WTC11 (cell line): Measurements from ENCODE around the gene GDPGP1. TPM values are rescaled to one million over a fixed set of nuclear protein-coding genes. Genes with fewer than 3 reads are reported as not detected.

Experiments used
- ATAC-seq: fragments of 200-7000 bp; cut with Tn5 transposase; 2 replicates; pipeline ENCODE4 v1.10.0; 2021; ENCODE audit warnings: mild to moderate bottlenecking, moderate library complexity
- Bru-seq: library from RNA; stranded (reverse); fragments of 400-500 nt; gene quantifications from one replicate; lab custom pipeline; 2021; lab: Mats Ljungman, UMichigan
- CTCF ChIA-PET: fragments of 300-600 bp; sonication (Branson Sonifier 250); formaldehyde crosslinking; loops from one replicate; lab custom pipeline; 2021; ENCODE audit warnings: antibody characterized with exemption; lab: Charles Lee
- POLR2A ChIA-PET: fragments of 350-600 bp; sonication (Branson Sonifier 250); formaldehyde crosslinking; loops from one replicate; lab custom pipeline; 2021; ENCODE audit warnings: antibody characterized with exemption; lab: Charles Lee
- DNase-seq: peaks from one replicate; pipeline ENCODE4 v3.0.0; 2021; ENCODE audit warnings: low spot score
- H3K27ac Mint-ChIP-seq: 2 replicates; pipeline ENCODE4 v1.8.0; 2021; ENCODE audit warnings: mixed read lengths
- H3K27me3 Mint-ChIP-seq: 2 replicates; pipeline ENCODE4 v1.8.0; 2021; ENCODE audit warnings: low read depth, mild to moderate bottlenecking, moderate library complexity, mixed read lengths
- H3K36me3 Mint-ChIP-seq: 2 replicates; pipeline ENCODE4 v1.8.0; 2021; ENCODE audit warnings: mixed read lengths
- H3K4me1 Mint-ChIP-seq: 2 replicates; pipeline ENCODE4 v1.8.0; 2022; ENCODE audit warnings: mixed read lengths
- H3K4me3 Mint-ChIP-seq: 2 replicates; pipeline ENCODE4 v1.8.0; 2021; ENCODE audit warnings: mild to moderate bottlenecking, moderate library complexity, mixed read lengths
- H3K9me3 Mint-ChIP-seq: 2 replicates; pipeline ENCODE4 v1.8.0; 2021; ENCODE audit warnings: mixed read lengths
- CREM ChIP-seq: sonication (generic); formaldehyde crosslinking; IDR thresholded peaks from 2 replicates; pipeline ENCODE4 v1.8.1; 2022; ENCODE audit warnings: mild to moderate bottlenecking, missing genetic modification reagents, moderate library complexity
- CTCF ChIP-seq: fragments of 200-600 bp; IDR thresholded peaks from 2 replicates; pipeline ENCODE4 v1.8.0; 2022; ENCODE audit warnings: antibody characterized with exemption
- E2F1 ChIP-seq: sonication (generic); formaldehyde crosslinking; IDR thresholded peaks from 2 replicates; pipeline ENCODE4 v1.8.0; 2022; ENCODE audit warnings: mild to moderate bottlenecking, missing genetic modification reagents
- EMX1 ChIP-seq: fragments of 250-450 bp; sonication (Bioruptor Pico); IDR thresholded peaks from 2 replicates; pipeline ENCODE4 v1.8.0; 2021; ENCODE audit warnings: mild to moderate bottlenecking
- ETV6 ChIP-seq: sonication (generic); formaldehyde crosslinking; IDR thresholded peaks from 2 replicates; pipeline ENCODE4 v1.8.1; 2022; ENCODE audit warnings: mild to moderate bottlenecking, missing genetic modification reagents
- FOXK1 ChIP-seq: sonication (generic); formaldehyde crosslinking; IDR thresholded peaks from 2 replicates; pipeline ENCODE4 v1.8.0; 2022; ENCODE audit warnings: mild to moderate bottlenecking, moderate library complexity, missing genetic modification reagents
- FOXP1 ChIP-seq: sonication (generic); formaldehyde crosslinking; IDR thresholded peaks from 2 replicates; pipeline ENCODE4 v1.8.0; 2022; ENCODE audit warnings: missing genetic modification reagents, mild to moderate bottlenecking, moderate library complexity, borderline replicate concordance
- GTF2I ChIP-seq: fragments of 250-450 bp; sonication (Bioruptor Pico); conservative IDR thresholded peaks from 2 replicates; pipeline ENCODE4 v1.4.0; 2021; ENCODE audit warnings: mild to moderate bottlenecking
- JAZF1 ChIP-seq: fragments of 250-450 bp; sonication (Bioruptor Pico); IDR thresholded peaks from 2 replicates; pipeline ENCODE4 v1.9.0; 2021; ENCODE audit warnings: moderate library complexity, mild to moderate bottlenecking, inconsistent platforms
- JUN ChIP-seq: sonication (generic); formaldehyde crosslinking; IDR thresholded peaks from 2 replicates; pipeline ENCODE4 v1.8.0; 2023; ENCODE audit warnings: mild to moderate bottlenecking, missing genetic modification reagents
- MLX ChIP-seq: sonication (generic); formaldehyde crosslinking; IDR thresholded peaks from 2 replicates; pipeline ENCODE4 v1.8.1; 2023; ENCODE audit warnings: mild to moderate bottlenecking, missing genetic modification reagents, moderate library complexity
- MXD4 ChIP-seq: fragments of 250-450 bp; sonication (Bioruptor Pico); IDR thresholded peaks from 2 replicates; pipeline ENCODE4 v1.8.0; 2021; ENCODE audit warnings: mild to moderate bottlenecking, moderate library complexity, borderline replicate concordance
- NFATC4 ChIP-seq: fragments of 250-450 bp; sonication (Bioruptor Pico); IDR thresholded peaks from 2 replicates; pipeline ENCODE4 v1.9.0; 2021; ENCODE audit warnings: mild to moderate bottlenecking
- NFYB ChIP-seq: sonication (generic); formaldehyde crosslinking; conservative IDR thresholded peaks from 2 replicates; pipeline ENCODE4 v1.8.0; 2022; ENCODE audit warnings: low read depth, missing genetic modification reagents
- OVOL2 ChIP-seq: fragments of 250-450 bp; sonication (Bioruptor Pico); IDR thresholded peaks from 2 replicates; pipeline ENCODE4 v1.9.0; 2021; ENCODE audit warnings: mild to moderate bottlenecking, borderline replicate concordance
- RORB ChIP-seq: fragments of 250-450 bp; sonication (Bioruptor Pico); IDR thresholded peaks from 2 replicates; pipeline ENCODE4 v1.9.0; 2021; ENCODE audit warnings: mild to moderate bottlenecking
- SP1 ChIP-seq: sonication (generic); formaldehyde crosslinking; conservative IDR thresholded peaks from 2 replicates; pipeline ENCODE4 v1.8.1; 2022; ENCODE audit warnings: missing genetic modification reagents
- TEAD1 ChIP-seq: sonication (generic); formaldehyde crosslinking; IDR thresholded peaks from 2 replicates; pipeline ENCODE4 v1.8.0; 2022; ENCODE audit warnings: mild to moderate bottlenecking, missing genetic modification reagents
- ZBTB21 ChIP-seq: sonication (generic); formaldehyde crosslinking; IDR thresholded peaks from 2 replicates; pipeline ENCODE4 v1.8.1; 2023; ENCODE audit warnings: mild to moderate bottlenecking, missing genetic modification reagents, borderline replicate concordance
- ZNF121 ChIP-seq: sonication (generic); formaldehyde crosslinking; IDR thresholded peaks from 2 replicates; pipeline ENCODE4 v1.8.0; 2023; ENCODE audit warnings: missing genetic modification reagents
- ZNF219 ChIP-seq: sonication (generic); formaldehyde crosslinking; IDR thresholded peaks from 2 replicates; pipeline ENCODE4 v1.8.0; 2023; ENCODE audit warnings: missing genetic modification reagents, mild to moderate bottlenecking, borderline replicate concordance
- ZNF512 ChIP-seq: sonication (generic); formaldehyde crosslinking; IDR thresholded peaks from 2 replicates; pipeline ENCODE4 v1.8.1; 2022; ENCODE audit warnings: missing genetic modification reagents, borderline replicate concordance
- long read RNA-seq, 3 experiments: library from RNA in 1 of 3; library from capped mRNA in 1 of 3; library from polyadenylated mRNA in 1 of 3; unstranded in 2 of 3; stranded (forward) in 1 of 3; transcript quantifications; one replicate each; pipeline ENCODE4 v2.0.0, GENCODE V29; 2021
- total RNA-seq: library from RNA; stranded (reverse); gene quantifications from 3 replicates; pipeline ENCODE4 v1.2.3, GENCODE V29; 2021
- TF ChIP-seq, protein P1 (sequence below): sonication (generic); formaldehyde crosslinking; IDR thresholded peaks from 2 replicates; pipeline ENCODE4 v1.8.1; 2022; ENCODE audit warnings: low read depth, mild to moderate bottlenecking, moderate library complexity, missing genetic modification reagents, borderline replicate concordance
- TF ChIP-seq, protein P2 (sequence below): sonication (generic); formaldehyde crosslinking; conservative IDR thresholded peaks from 2 replicates; pipeline ENCODE4 v1.8.1; 2023; ENCODE audit warnings: mild to moderate bottlenecking, low read depth, missing genetic modification reagents, moderate library complexity

Gene GDPGP1
- 2.6 to 6.7 TPM (median 5.3 TPM) in 3 replicates for total RNA-seq
- percentile 53 among the genes with signal in this experiment for Bru-seq, nascent RNA
- long read RNA-seq, experiment 1, partial matches to known transcripts = 0 of 1 reads
- long read RNA-seq, experiment 1, other reads (novel, unspliced or antisense) = 0 of 1 reads
- long read RNA-seq, experiment 2 = 0 reads
- long read RNA-seq, experiment 3, partial matches to known transcripts = 0 of 1 reads
- long read RNA-seq, experiment 3, other reads (novel, unspliced or antisense) = 0 of 1 reads

- peak within 1 kb of the TSS; percentile 25 for H3K27ac Mint-ChIP-seq
- TF ChIP-seq, protein P1, sequence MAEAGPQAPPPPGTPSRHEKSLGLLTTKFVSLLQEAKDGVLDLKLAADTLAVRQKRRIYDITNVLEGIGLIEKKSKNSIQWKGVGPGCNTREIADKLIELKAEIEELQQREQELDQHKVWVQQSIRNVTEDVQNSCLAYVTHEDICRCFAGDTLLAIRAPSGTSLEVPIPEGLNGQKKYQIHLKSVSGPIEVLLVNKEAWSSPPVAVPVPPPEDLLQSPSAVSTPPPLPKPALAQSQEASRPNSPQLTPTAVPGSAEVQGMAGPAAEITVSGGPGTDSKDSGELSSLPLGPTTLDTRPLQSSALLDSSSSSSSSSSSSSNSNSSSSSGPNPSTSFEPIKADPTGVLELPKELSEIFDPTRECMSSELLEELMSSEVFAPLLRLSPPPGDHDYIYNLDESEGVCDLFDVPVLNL = no peak
- TF ChIP-seq E2F1 (CRISPR knock-in tag) (no peak), ZNF512 (no peak), ZNF219 (CRISPR knock-in tag) (no peak), GTF2I (CRISPR knock-in tag) (no peak), MXD4 (CRISPR knock-in tag) (no peak), EMX1 (no peak), TEAD1 (CRISPR knock-in tag) (no peak), NFATC4 (no peak), NFYB (CRISPR knock-in tag) (no peak), RORB (CRISPR knock-in tag) (no peak), JUN (CRISPR knock-in tag) (no peak), OVOL2 (CRISPR knock-in tag) (no peak), CREM (CRISPR knock-in tag) (0 out of 2 replicates have a peak, but pooled peaks have one; percentile 70), FOXK1 (CRISPR knock-in tag) (0 out of 2 replicates have a peak, but pooled peaks have one; percentile 32), JAZF1 (no peak), MLX (CRISPR knock-in tag) (no peak), ZBTB21 (CRISPR knock-in tag) (no peak), ZNF121 (CRISPR knock-in tag) (no peak), CTCF (no peak), SP1 (CRISPR knock-in tag) (peak; percentile 92), ETV6 (CRISPR knock-in tag) (no peak), FOXP1 (CRISPR knock-in tag) (0 out of 2 replicates have a peak, but pooled peaks have one; percentile 42)
- TF ChIP-seq, protein P2, sequence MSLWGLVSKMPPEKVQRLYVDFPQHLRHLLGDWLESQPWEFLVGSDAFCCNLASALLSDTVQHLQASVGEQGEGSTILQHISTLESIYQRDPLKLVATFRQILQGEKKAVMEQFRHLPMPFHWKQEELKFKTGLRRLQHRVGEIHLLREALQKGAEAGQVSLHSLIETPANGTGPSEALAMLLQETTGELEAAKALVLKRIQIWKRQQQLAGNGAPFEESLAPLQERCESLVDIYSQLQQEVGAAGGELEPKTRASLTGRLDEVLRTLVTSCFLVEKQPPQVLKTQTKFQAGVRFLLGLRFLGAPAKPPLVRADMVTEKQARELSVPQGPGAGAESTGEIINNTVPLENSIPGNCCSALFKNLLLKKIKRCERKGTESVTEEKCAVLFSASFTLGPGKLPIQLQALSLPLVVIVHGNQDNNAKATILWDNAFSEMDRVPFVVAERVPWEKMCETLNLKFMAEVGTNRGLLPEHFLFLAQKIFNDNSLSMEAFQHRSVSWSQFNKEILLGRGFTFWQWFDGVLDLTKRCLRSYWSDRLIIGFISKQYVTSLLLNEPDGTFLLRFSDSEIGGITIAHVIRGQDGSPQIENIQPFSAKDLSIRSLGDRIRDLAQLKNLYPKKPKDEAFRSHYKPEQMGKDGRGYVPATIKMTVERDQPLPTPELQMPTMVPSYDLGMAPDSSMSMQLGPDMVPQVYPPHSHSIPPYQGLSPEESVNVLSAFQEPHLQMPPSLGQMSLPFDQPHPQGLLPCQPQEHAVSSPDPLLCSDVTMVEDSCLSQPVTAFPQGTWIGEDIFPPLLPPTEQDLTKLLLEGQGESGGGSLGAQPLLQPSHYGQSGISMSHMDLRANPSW (CRISPR knock-in tag) = no peak
Observed at GRCh38 chr15:90234096-90234988, at the start of gene GDPGP1. Gene GDPGP1, plus strand, starts transcription at chr15:90234209. Its CDS starts 6,700 bp downstream, at chr15:90240909.

More at GRCh38 chr15:90234096-90234988, at the start of gene GDPGP1:
- ChIA-PET CTCF (interaction anchor here (0.7 to 3.2 kb wide), 32 partner anchors 13 to 495 kb away, joined by 3 to 66 read pairs (median 6); partner anchors contain the start of genes IDH2, NGRN, SEMA4B and TTLL13), POLR2A (interaction anchor here (0.5 to 1.8 kb wide), 10 partner anchors 13 to 132 kb away, joined by 3 to 11 read pairs (median 6); partner anchors contain the start of genes IDH2, NGRN, SEMA4B and TTLL13)
- DNase-seq (no peak), ATAC-seq (peak; percentile 13)
- Mint-ChIP-seq H3K4me3 (peak within 1 kb of the TSS; percentile 72), H3K36me3 (peaks cover 16% of the 10 kb centered on the region), H3K27me3 (no peaks in the 10 kb centered on the region), H3K4me1 (peaks cover 16% of the 10 kb centered on the region), H3K9me3 (no peaks in the 10 kb centered on the region)
